ENCODE measurements around the gene CDH22. TPM values are rescaled to one million over a fixed set of nuclear protein-coding genes. Genes with fewer than 3 reads are reported as not detected.

The CDH22 gene
- total and polyA plus RNA-seq, 9 of the 15 experiments (the other 6 are each of a cell fraction or from before 2014, with no cell fraction given) = 0.07 to 0.08 TPM; not detected in 7

DNA sequence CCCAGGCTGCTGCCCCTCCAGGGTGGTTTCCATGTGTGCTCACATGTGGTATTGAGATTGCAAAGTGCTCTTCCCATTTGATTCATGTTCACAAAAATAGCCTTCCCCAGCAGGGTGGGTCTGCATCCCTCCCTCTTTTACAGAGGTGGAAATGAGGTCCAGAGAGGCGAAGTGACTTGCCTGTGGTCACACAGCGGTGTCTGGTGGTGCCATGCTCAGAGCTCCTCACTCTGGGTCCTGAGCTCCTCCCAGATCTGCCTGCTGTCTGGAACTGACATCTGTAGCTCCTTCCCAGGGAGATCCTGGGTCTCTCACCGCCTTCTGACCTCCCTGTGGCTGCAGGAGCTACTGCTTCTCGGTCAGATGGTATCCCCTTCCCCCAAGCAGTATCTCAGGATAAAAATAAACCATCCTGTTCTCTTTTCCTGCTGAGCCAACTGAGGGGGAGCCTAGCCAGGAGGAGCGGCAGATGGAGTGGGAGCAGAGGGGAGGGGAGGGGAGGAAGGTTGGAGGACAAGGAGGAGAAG, 178.3 kb downstream of the CDH22 start:
- H3K4me2 ChIP-seq (ENCODE audit: insufficient read depth, low read length) = no peak overlapping the region
- no peaks in the 10 kb centered on the region for H3K36me3 ChIP-seq (ENCODE audit: control insufficient read depth, insufficient read depth, low read length)
- no peak for ATAC-seq

More for the DNA sequence above, 178.3 kb downstream of the CDH22 start:
- ChIA-PET POLR2A (no interaction called here), CTCF (ENCODE audit: low intra/inter-chr PET ratio) (interaction anchor here (0.6 kb wide), 1 partner anchor 472 kb away, joined by 3 read pairs; no protein-coding TSS in a partner anchor)
- no peak for DNase-seq (ENCODE audit: extremely low read depth in 1 of 4, low spot score in 3 of 4)
- peaks cover 5 to 29% of the 10 kb centered on the region in 2 experiments; a peak in 4 of 5 replicates for H3K27me3 ChIP-seq (ENCODE audit: control insufficient read depth in 2 of 2, insufficient read depth in 2 of 2, low read length in 2 of 2)
- peaks cover 8% of the 10 kb centered on the region for H4K20me1 ChIP-seq (replicated peaks; ENCODE audit: control insufficient read depth, insufficient read depth, low read length)
- no peaks in the 10 kb centered on the region for H3K9me1 ChIP-seq (ENCODE audit: control insufficient read depth, insufficient read depth, low read length)
- in situ Hi-C loops (cut with MboI) (loop anchor here (25.0 kb wide), 1 partner anchor 182 kb away; the partner anchor contains the start of gene CDH22), intact Hi-C loops (cut with micrococcal nuclease) (loop anchor here (5.0 kb wide), 2 partner anchors 108 to 177 kb away; partner anchors contain the start of gene CDH22)
- H3K4me1 ChIP-seq (replicated peaks in 1 of 2; ENCODE audit: control insufficient read depth in 2 of 2, insufficient read depth in 2 of 2, low read length in 2 of 2) = 0 out of 5 replicates have a peak, but pooled peaks cover 0 to 7% of the 10 kb centered on the region in 2 experiments
- 0% methylated on average over 5 of the region's 5 CpGs for WGBS (ENCODE audit: insufficient coverage, low coverage, missing lambda C conversion rate)
- H3K79me2 ChIP-seq (ENCODE audit: control insufficient read depth, insufficient read depth, low read length) = no peaks in the 10 kb centered on the region
- H2AFZ ChIP-seq (ENCODE audit: low read depth, low read length) = no peak overlapping the region
- H3K9ac ChIP-seq (ENCODE audit: insufficient read depth in 1 of 2, low read depth in 2 of 2, low read length in 2 of 2) = no peak overlapping the region; a peak in 1 of 4 replicates
- no peak for FAIRE-seq
- no peak overlapping the region for H3K27ac ChIP-seq (ENCODE audit: extremely low read depth, low read depth, low read length)
- no peaks in the 10 kb centered on the region for H3K9me3 ChIP-seq (replicated peaks; ENCODE audit: control insufficient read depth, insufficient read depth, low read depth, low read length)
- TF ChIP-seq XRCC4 (IDR thresholded peaks at IDR 0.05; ENCODE audit: extremely low read depth, insufficient read depth, insufficient read length) = no peak
- no peak for TF ChIP-seq MIER1 (IDR thresholded peaks at IDR 0.05; ENCODE audit: low read depth)
- no peak for TF ChIP-seq EGR1 (conservative IDR thresholded peaks at IDR 0.05)
- TF ChIP-seq ESRRB (CRISPR knock-in tag; IDR thresholded peaks at IDR 0.05; ENCODE audit: borderline replicate concordance) = no peak
- no peak for TF ChIP-seq ZBTB1 (CRISPR knock-in tag; IDR thresholded peaks at IDR 0.05; ENCODE audit: borderline replicate concordance, low read depth)
- TF ChIP-seq ZFX (CRISPR knock-in tag; IDR thresholded peaks at IDR 0.05) = no peak
- no peak for TF ChIP-seq CREB1 (IDR thresholded peaks at IDR 0.05)
- TF ChIP-seq CREB1 (CRISPR knock-in tag; IDR thresholded peaks at IDR 0.05) = no peak
- no peak for TF ChIP-seq RAD21 (CRISPR knock-in tag; conservative IDR thresholded peaks at IDR 0.05 in 1 of 2, IDR thresholded peaks at IDR 0.05 in 1 of 2)
- TF ChIP-seq, protein P1, sequence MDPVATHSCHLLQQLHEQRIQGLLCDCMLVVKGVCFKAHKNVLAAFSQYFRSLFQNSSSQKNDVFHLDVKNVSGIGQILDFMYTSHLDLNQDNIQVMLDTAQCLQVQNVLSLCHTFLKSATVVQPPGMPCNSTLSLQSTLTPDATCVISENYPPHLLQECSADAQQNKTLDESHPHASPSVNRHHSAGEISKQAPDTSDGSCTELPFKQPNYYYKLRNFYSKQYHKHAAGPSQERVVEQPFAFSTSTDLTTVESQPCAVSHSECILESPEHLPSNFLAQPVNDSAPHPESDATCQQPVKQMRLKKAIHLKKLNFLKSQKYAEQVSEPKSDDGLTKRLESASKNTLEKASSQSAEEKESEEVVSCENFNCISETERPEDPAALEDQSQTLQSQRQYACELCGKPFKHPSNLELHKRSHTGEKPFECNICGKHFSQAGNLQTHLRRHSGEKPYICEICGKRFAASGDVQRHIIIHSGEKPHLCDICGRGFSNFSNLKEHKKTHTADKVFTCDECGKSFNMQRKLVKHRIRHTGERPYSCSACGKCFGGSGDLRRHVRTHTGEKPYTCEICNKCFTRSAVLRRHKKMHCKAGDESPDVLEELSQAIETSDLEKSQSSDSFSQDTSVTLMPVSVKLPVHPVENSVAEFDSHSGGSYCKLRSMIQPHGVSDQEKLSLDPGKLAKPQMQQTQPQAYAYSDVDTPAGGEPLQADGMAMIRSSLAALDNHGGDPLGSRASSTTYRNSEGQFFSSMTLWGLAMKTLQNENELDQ (CRISPR knock-in tag; IDR thresholded peaks at IDR 0.05; ENCODE audit: borderline replicate concordance) = no peak
- no peak overlapping the region for H3K4me3 ChIP-seq
- no TSS peak for BruUV-seq (replicated peaks)
